AG04450 (cell line): Measurements from ENCODE around the gene IRAK3. TPM values are rescaled to one million over a fixed set of nuclear protein-coding genes. Genes with fewer than 3 reads are reported as not detected.

ENCODE experiments used
- CTCF ChIA-PET: fragments of 300-600, 350-600 bp; formaldehyde crosslinking; extraction: SDS; loops from one replicate; lab custom pipeline; 2022; ENCODE audit warnings: antibody characterized with exemption, inconsistent platforms; lab: Charles Lee
- POLR2A ChIA-PET: fragments of 350-600 bp; formaldehyde crosslinking; extraction: SDS; loops from one replicate; lab custom pipeline; 2021; ENCODE audit warnings: antibody characterized with exemption, inconsistent platforms; lab: Yijun Ruan, JAX
- DNase-seq: peaks from one replicate; pipeline ENCODE4 v3.0.0-alpha.2; 2011; ENCODE audit warnings: low read depth, low spot score
- H3K27ac ChIP-seq: one replicate; pipeline ENCODE4 v1.5.1; 2012; ENCODE audit warnings: low read depth, low read length, control low read depth
- H3K27me3 ChIP-seq: one replicate; pipeline ENCODE4 v1.6.0; 2012; ENCODE audit warnings: low read length; ENCODE audit not compliant: control insufficient read depth, insufficient read depth
- H3K4me3 ChIP-seq: 2 replicates; pipeline ENCODE4 v1.5.1; 2011; ENCODE audit warnings: mild to moderate bottlenecking, low read depth, low read length, control low read depth
- H3K9me3 ChIP-seq: 2 replicates; pipeline ENCODE4 v1.5.1; 2012; ENCODE audit warnings: low read length; ENCODE audit not compliant: control insufficient read depth, insufficient read depth
- CTCF ChIP-seq: IDR thresholded peaks from 2 replicates; pipeline ENCODE4 v1.5.1; 2011; ENCODE audit warnings: low read depth, low read length, control low read depth, inconsistent platforms
- polyA plus RNA-seq: library from polyadenylated mRNA; depleted of rRNA; stranded (reverse); fragments of >200 nt; gene quantifications from 2 replicates; pipeline ENCODE4 v1.2.3, GENCODE V29; 2011

The IRAK3 gene
- polyA plus RNA-seq, 1 experiment, result 3.4 TPM

- Histone ChIP-seq H3K27me3 (no peaks in the 10 kb centered on the region), H3K4me3 (no peak overlapping the region), H3K9me3 (peaks cover 2% of the 10 kb centered on the region; the same call in 1 of the 2 replicates), H3K27ac (no peak overlapping the region)
- DNase-seq, result no peak
- TF ChIP-seq CTCF, result no peak
- ChIA-PET POLR2A (no interaction called here), CTCF (no interaction called here)
These were observed 46.2 kb upstream of the IRAK3 start for GRCh38 chr12:66142826-66143225.

GRCh38 chr12:66143868-66144267 lies 45.1 kb upstream of the IRAK3 start:
- TF ChIP-seq CTCF, result no peak
- Histone ChIP-seq H3K27ac (no peak overlapping the region), H3K27me3 (no peaks in the 10 kb centered on the region), H3K4me3 (no peak overlapping the region), H3K9me3 (peaks cover 2% of the 10 kb centered on the region; the same call in 1 of the 2 replicates)
- CTCF ChIA-PET, result interaction anchor here (2.8 kb wide), 1 partner anchor 25 kb away, joined by 19 read pairs; the partner anchor contains the start of gene TMBIM4
- POLR2A ChIA-PET, result no interaction called here
- no peak for DNase-seq

GRCh38 chr12:66144791-66145754 lies 43.9 kb upstream of the IRAK3 start:
- POLR2A ChIA-PET, result interaction anchor here (0.6 to 1.5 kb wide), 2 partner anchors 24 to 97 kb away, joined by 3 to 10 read pairs; partner anchors contain the start of gene TMBIM4
- no peak overlapping the region for H3K27ac ChIP-seq

GRCh38 chr12:66149702-66150398 lies 39.2 kb upstream of the IRAK3 start:
- 0 out of 2 replicates have a peak, but pooled peaks have one; percentile 22 for TF ChIP-seq CTCF
- DNase-seq, result no peak
- H3K4me3 ChIP-seq, result no peak overlapping the region
- H3K27ac ChIP-seq, result no peak overlapping the region
- H3K27me3 ChIP-seq, result no peaks in the 10 kb centered on the region
- ChIA-PET CTCF (interaction anchor here (0.6 to 2.1 kb wide), 10 partner anchors 9 to 544 kb away, joined by 3 to 7 read pairs (median 4); partner anchors contain the start of gene TMBIM4), POLR2A (no interaction called here)
- H3K9me3 ChIP-seq, result no peaks in the 10 kb centered on the region

More at GRCh38 chr12:66144791-66145754, 43.9 kb upstream of the IRAK3 start:
- Histone ChIP-seq H3K27me3 (no peaks in the 10 kb centered on the region), H3K4me3 (no peak overlapping the region), H3K9me3 (peaks cover 2% of the 10 kb centered on the region; the same call in 1 of the 2 replicates)
- CTCF ChIA-PET, result interaction anchor here (0.6 to 2.8 kb wide), 15 partner anchors 11 to 887 kb away, joined by 3 to 19 read pairs (median 4); partner anchors contain the start of genes HELB and TMBIM4
- DNase-seq, result no peak
- peak; percentile 58 for TF ChIP-seq CTCF
